Activated CD8-positive, alpha-beta memory T cell treated with anti-CD3 and anti-CD28 coated beads, Interleukin-2, amount 50 U/mL, for 4 hours (primary cell): ENCODE measurements around the gene CPM.
"Not testable (repeated sequence)": the region's sequence is repeated elsewhere in the genome, so short reads cannot be mapped to it uniquely, and the experiment has no call there.

ENCODE experiments used
- DNase-seq: peaks from one replicate; pipeline ENCODE4 v3.0.0-alpha.2; 2020

CPM gene

GRCh38 chr12:68803948-68804656 lies 128.9 kb downstream of the CPM start:
- no peak for DNase-seq

GRCh38 chr12:68802911-68803651 lies 129.9 kb downstream of the CPM start:
- DNase-seq = not testable (repeated sequence)

- not testable (repeated sequence) for DNase-seq
These were observed 130.6 kb downstream of the CPM start for GRCh38 chr12:68802372-68802745.
